HEK293 (cell line): Measurements from ENCODE around the gene ROBO1.

ENCODE experiments used
- CTCF ChIA-PET: fragments of 350-600 bp; formaldehyde crosslinking; extraction: SDS; loops from one replicate; lab custom pipeline; 2021; ENCODE audit warnings: antibody characterized with exemption; lab: Yijun Ruan, JAX
- POLR2A ChIA-PET: fragments of 300-600 bp; formaldehyde crosslinking; extraction: SDS; loops from one replicate; lab custom pipeline; 2020; ENCODE audit warnings: antibody characterized with exemption, inconsistent platforms; lab: Yijun Ruan, JAX
- H3K27ac ChIP-seq: fragments of 200-500 bp; sonication (Bioruptor generic); 2 replicates; pipeline ENCODE4 v1.5.1; 2014; ENCODE audit warnings: low read depth, low read length, control low read depth, inconsistent platforms; ENCODE audit errors: extremely low read depth
- H3K36me3 ChIP-seq, 2 experiments: fragments of 200-500 bp in 1 of 2; sonication (Bioruptor generic) in 1 of 2; 1 replicate in 1 of 2; 2 replicates in 1 of 2; pipeline ENCODE4 v1.5.1; 2014 to 2017; ENCODE audit warnings: inconsistent platforms in 2 of 2, low read length in 2 of 2; ENCODE audit not compliant: control insufficient read depth in 2 of 2, insufficient read depth in 1 of 2
- H3K4me1 ChIP-seq: fragments of 200-500 bp; sonication (Bioruptor generic); 2 replicates; pipeline ENCODE4 v1.5.1; 2014; ENCODE audit warnings: mild to moderate bottlenecking, low read length, inconsistent platforms; ENCODE audit not compliant: control insufficient read depth, insufficient read depth
- H3K4me3 ChIP-seq: 2 replicates; pipeline ENCODE4 v1.5.1; 2011; ENCODE audit warnings: low read depth, mild to moderate bottlenecking, control low read depth, low read length, moderate library complexity
- H3K9me3 ChIP-seq: fragments of 200-500 bp; sonication (Bioruptor generic); 2 replicates; pipeline ENCODE4 v1.5.1; 2014; ENCODE audit warnings: low read depth, low read length, inconsistent platforms; ENCODE audit not compliant: control insufficient read depth, insufficient read depth
- EGR2 ChIP-seq: fragments of 450-650 bp; formaldehyde crosslinking; IDR thresholded peaks from 2 replicates; pipeline ENCODE4 v1.5.1; 2016; ENCODE audit warnings: low read depth, missing biosample characterization, missing genetic modification characterization
- FEZF1 ChIP-seq: fragments of 450-650 bp; formaldehyde crosslinking; IDR thresholded peaks from 2 replicates; pipeline ENCODE4 v1.5.1; 2016; ENCODE audit warnings: missing biosample characterization, missing genetic modification characterization
- GLI2 ChIP-seq: fragments of 450-650 bp; formaldehyde crosslinking; IDR thresholded peaks from 2 replicates; pipeline ENCODE4; 2017; ENCODE audit warnings: missing biosample characterization, missing genetic modification characterization, low read depth, borderline replicate concordance
- GLIS1 ChIP-seq: fragments of 450-650 bp; formaldehyde crosslinking; IDR thresholded peaks from 2 replicates; pipeline ENCODE4 v1.5.1; 2016; ENCODE audit warnings: missing biosample characterization, missing genetic modification characterization
- HOXC10 ChIP-seq: sonication (generic); formaldehyde crosslinking; IDR thresholded peaks from 2 replicates; pipeline ENCODE4 v1.8.1; 2023; ENCODE audit warnings: mild to moderate bottlenecking, missing genetic modification reagents
- KLF10 ChIP-seq: fragments of 450-650 bp; IDR thresholded peaks from 2 replicates; pipeline ENCODE4 v1.5.1; 2018; ENCODE audit warnings: missing biosample characterization, mild to moderate bottlenecking, missing genetic modification characterization
- OSR2 ChIP-seq: fragments of 450-650 bp; formaldehyde crosslinking; IDR thresholded peaks from 2 replicates; pipeline ENCODE4 v1.5.1; 2016; ENCODE audit warnings: missing biosample characterization, missing genetic modification characterization
- SALL2 ChIP-seq: fragments of 450-650 bp; formaldehyde crosslinking; IDR thresholded peaks from 2 replicates; pipeline ENCODE4 v1.5.0; 2017; ENCODE audit warnings: missing biosample characterization, mild to moderate bottlenecking, missing genetic modification characterization, borderline replicate concordance
- YY1 ChIP-seq: fragments of 450-650 bp; formaldehyde crosslinking; IDR thresholded peaks from 2 replicates; pipeline ENCODE4 v1.5.1; 2018; ENCODE audit warnings: missing biosample characterization, missing genetic modification characterization
- ZBTB10 ChIP-seq: fragments of 450-650 bp; formaldehyde crosslinking; IDR thresholded peaks from 2 replicates; pipeline ENCODE4 v1.5.1; 2016; ENCODE audit warnings: missing biosample characterization, missing genetic modification characterization
- ZFHX2 ChIP-seq: fragments of 450-650 bp; formaldehyde crosslinking; conservative IDR thresholded peaks from 2 replicates; pipeline ENCODE4 v1.5.1; 2016; ENCODE audit warnings: missing biosample characterization, missing genetic modification characterization
- ZNF112 ChIP-seq: fragments of 450-650 bp; formaldehyde crosslinking; IDR thresholded peaks from 2 replicates; pipeline ENCODE4 v1.5.0; 2017; ENCODE audit warnings: missing biosample characterization, missing genetic modification characterization
- ZNF138 ChIP-seq: fragments of 450-650 bp; formaldehyde crosslinking; IDR thresholded peaks from 2 replicates; pipeline ENCODE4 v1.5.1; 2016; ENCODE audit warnings: missing biosample characterization, missing genetic modification characterization, borderline replicate concordance
- ZNF175 ChIP-seq: fragments of 450-650 bp; formaldehyde crosslinking; IDR thresholded peaks from 2 replicates; pipeline ENCODE4 v1.5.1; 2016; ENCODE audit warnings: missing biosample characterization, missing genetic modification characterization
- ZNF211 ChIP-seq: fragments of 450-650 bp; formaldehyde crosslinking; IDR thresholded peaks from 2 replicates; pipeline ENCODE4 v1.5.1; 2016; ENCODE audit warnings: low read depth, missing biosample characterization, missing genetic modification characterization
- ZNF248 ChIP-seq: fragments of 450-650 bp; formaldehyde crosslinking; IDR thresholded peaks from 2 replicates; pipeline ENCODE4 v1.5.1; 2017; ENCODE audit warnings: missing biosample characterization, missing genetic modification characterization
- ZNF280C ChIP-seq: fragments of 450-650 bp; formaldehyde crosslinking; IDR thresholded peaks from 2 replicates; pipeline ENCODE4 v1.5.1; 2016; ENCODE audit warnings: missing biosample characterization, missing genetic modification characterization
- ZNF302 ChIP-seq: fragments of 450-650 bp; formaldehyde crosslinking; IDR thresholded peaks from 2 replicates; pipeline ENCODE4 v1.5.1; 2016; ENCODE audit warnings: missing biosample characterization, missing genetic modification characterization, low read depth
- ZNF335 ChIP-seq: fragments of 450-650 bp; formaldehyde crosslinking; conservative IDR thresholded peaks from 2 replicates; pipeline ENCODE4 v1.5.1; 2016; ENCODE audit warnings: missing biosample characterization, missing genetic modification characterization
- ZNF350 ChIP-seq: fragments of 450-650 bp; formaldehyde crosslinking; IDR thresholded peaks from 2 replicates; pipeline ENCODE4 v1.5.0; 2017; ENCODE audit warnings: missing biosample characterization, mild to moderate bottlenecking, missing genetic modification characterization
- ZNF514 ChIP-seq: fragments of 450-650 bp; formaldehyde crosslinking; IDR thresholded peaks from 2 replicates; pipeline ENCODE4 v1.5.1; 2016; ENCODE audit warnings: missing biosample characterization, missing genetic modification characterization
- ZNF530 ChIP-seq: fragments of 450-650 bp; formaldehyde crosslinking; IDR thresholded peaks from 2 replicates; pipeline ENCODE4 v1.5.1; 2016; ENCODE audit warnings: low read depth, missing biosample characterization, missing genetic modification characterization
- ZNF610 ChIP-seq: fragments of 450-650 bp; formaldehyde crosslinking; IDR thresholded peaks from 2 replicates; pipeline ENCODE4 v1.5.1; 2016; ENCODE audit warnings: missing biosample characterization, missing genetic modification characterization, borderline replicate concordance
- ZNF670 ChIP-seq: fragments of 450-650 bp; formaldehyde crosslinking; IDR thresholded peaks from 2 replicates; pipeline ENCODE4 v1.5.1; 2016; ENCODE audit warnings: missing biosample characterization, missing genetic modification characterization, low read depth
- ZNF704 ChIP-seq: fragments of 450-650 bp; formaldehyde crosslinking; IDR thresholded peaks from 2 replicates; pipeline ENCODE4 v1.5.1; 2016; ENCODE audit warnings: missing biosample characterization, missing genetic modification characterization
- ZNF843 ChIP-seq: fragments of 450-650 bp; formaldehyde crosslinking; IDR thresholded peaks from 2 replicates; pipeline ENCODE4 v1.5.1; 2016; ENCODE audit warnings: missing biosample characterization, missing genetic modification characterization
- ZSCAN18 ChIP-seq: fragments of 450-650 bp; formaldehyde crosslinking; IDR thresholded peaks from 2 replicates; pipeline ENCODE4 v1.5.1; 2016; ENCODE audit warnings: missing biosample characterization, missing genetic modification characterization
- TF ChIP-seq, protein P1 (sequence below): fragments of 450-650 bp; formaldehyde crosslinking; IDR thresholded peaks from 2 replicates; pipeline ENCODE4 v1.5.1; 2017; ENCODE audit warnings: missing biosample characterization, missing genetic modification characterization

The ROBO1 gene

GRCh38 chr3:78937475-78937874 lies 830.3 kb downstream of the ROBO1 start:
- no peak for TF ChIP-seq ZNF211
- TF ChIP-seq FEZF1 (tag by site-specific recombination), result peak; percentile 57; the same call in 1 of the 2 replicates
- no peak for TF ChIP-seq ZNF138 (tag by site-specific recombination)
- TF ChIP-seq ZSCAN18 (tag by site-specific recombination), result no peak
- TF ChIP-seq OSR2 (tag by site-specific recombination), result peak; percentile 60; the same call in 1 of the 2 replicates
- peak; percentile 16; the same call in 1 of the 2 replicates for TF ChIP-seq GLI2 (tag by site-specific recombination)
- TF ChIP-seq, protein P1, sequence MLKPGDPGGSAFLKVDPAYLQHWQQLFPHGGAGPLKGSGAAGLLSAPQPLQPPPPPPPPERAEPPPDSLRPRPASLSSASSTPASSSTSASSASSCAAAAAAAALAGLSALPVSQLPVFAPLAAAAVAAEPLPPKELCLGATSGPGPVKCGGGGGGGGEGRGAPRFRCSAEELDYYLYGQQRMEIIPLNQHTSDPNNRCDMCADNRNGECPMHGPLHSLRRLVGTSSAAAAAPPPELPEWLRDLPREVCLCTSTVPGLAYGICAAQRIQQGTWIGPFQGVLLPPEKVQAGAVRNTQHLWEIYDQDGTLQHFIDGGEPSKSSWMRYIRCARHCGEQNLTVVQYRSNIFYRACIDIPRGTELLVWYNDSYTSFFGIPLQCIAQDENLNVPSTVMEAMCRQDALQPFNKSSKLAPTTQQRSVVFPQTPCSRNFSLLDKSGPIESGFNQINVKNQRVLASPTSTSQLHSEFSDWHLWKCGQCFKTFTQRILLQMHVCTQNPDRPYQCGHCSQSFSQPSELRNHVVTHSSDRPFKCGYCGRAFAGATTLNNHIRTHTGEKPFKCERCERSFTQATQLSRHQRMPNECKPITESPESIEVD (tag by site-specific recombination), result peak; percentile 68; the same call in 1 of the 2 replicates
- no peak for TF ChIP-seq ZNF610 (tag by site-specific recombination)
- no peak for TF ChIP-seq SALL2 (tag by site-specific recombination)
- TF ChIP-seq ZFHX2 (tag by site-specific recombination), result no peak
- peak; percentile 35; the same call in 1 of the 2 replicates for TF ChIP-seq ZNF843 (tag by site-specific recombination)
- TF ChIP-seq, all 188 proteins: peak for 5
- Histone ChIP-seq H3K4me3 (no peak overlapping the region), H3K9me3 (no peaks in the 10 kb centered on the region), H3K27ac (no peak overlapping the region), H3K4me1 (peaks cover 9% of the 10 kb centered on the region), H3K36me3 (peaks cover 0 to 9% of the 10 kb centered on the region in 2 experiments; a peak in 1 of 3 replicates)
- ChIA-PET POLR2A (no interaction called here), CTCF (no interaction called here)

DNA sequence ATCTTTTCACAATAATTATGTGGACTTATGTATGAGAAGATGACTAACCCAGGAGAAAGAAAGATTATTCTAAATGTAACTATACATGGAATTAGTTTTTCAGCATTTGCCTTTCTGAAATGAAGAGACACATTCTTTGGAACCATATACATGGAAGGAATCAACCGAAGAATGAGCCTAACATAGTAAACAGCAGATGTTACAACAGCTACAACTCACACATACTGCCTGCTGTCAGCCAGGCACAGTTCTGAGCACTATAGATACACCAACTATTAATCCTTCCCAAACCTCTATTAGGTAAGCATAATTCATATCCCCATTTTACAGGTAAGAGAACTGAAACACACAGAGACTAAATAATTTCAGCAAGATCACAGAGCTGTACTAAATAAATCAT lies 840.0 kb downstream of the ROBO1 start:
- Histone ChIP-seq H3K27ac (no peak overlapping the region), H3K4me1 (peaks cover 2% of the 10 kb centered on the region; the same call in 1 of the 2 replicates), H3K36me3 (no peaks in the 10 kb centered on the region), H3K9me3 (no peaks in the 10 kb centered on the region), H3K4me3 (no peak overlapping the region)
- no peak for TF ChIP-seq KLF10 (tag by site-specific recombination)
- no peak for TF ChIP-seq ZNF530 (tag by site-specific recombination)
- no peak for TF ChIP-seq ZNF302 (tag by site-specific recombination)
- no peak for TF ChIP-seq YY1 (tag by site-specific recombination)
- no peak for TF ChIP-seq ZNF280C (tag by site-specific recombination)
- TF ChIP-seq GLI2 (tag by site-specific recombination), result no peak
- no peak for TF ChIP-seq ZBTB10 (tag by site-specific recombination)
- TF ChIP-seq GLIS1 (tag by site-specific recombination), result no peak
- no peak for TF ChIP-seq ZNF704 (tag by site-specific recombination)
- TF ChIP-seq HOXC10 (CRISPR knock-in tag), result no peak
- TF ChIP-seq ZNF112 (tag by site-specific recombination), result no peak
- no peak for TF ChIP-seq ZNF350
- TF ChIP-seq ZNF335 (tag by site-specific recombination), result no peak
- TF ChIP-seq ZNF514 (tag by site-specific recombination), result no peak
- TF ChIP-seq ZNF175 (tag by site-specific recombination), result no peak
- no peak for TF ChIP-seq ZNF248 (tag by site-specific recombination)
- TF ChIP-seq EGR2, result no peak
- TF ChIP-seq ZNF670 (tag by site-specific recombination), result no peak
- ChIA-PET POLR2A (no interaction called here), CTCF (no interaction called here)
